ENCODE data around the gene CUX1.

DNA sequence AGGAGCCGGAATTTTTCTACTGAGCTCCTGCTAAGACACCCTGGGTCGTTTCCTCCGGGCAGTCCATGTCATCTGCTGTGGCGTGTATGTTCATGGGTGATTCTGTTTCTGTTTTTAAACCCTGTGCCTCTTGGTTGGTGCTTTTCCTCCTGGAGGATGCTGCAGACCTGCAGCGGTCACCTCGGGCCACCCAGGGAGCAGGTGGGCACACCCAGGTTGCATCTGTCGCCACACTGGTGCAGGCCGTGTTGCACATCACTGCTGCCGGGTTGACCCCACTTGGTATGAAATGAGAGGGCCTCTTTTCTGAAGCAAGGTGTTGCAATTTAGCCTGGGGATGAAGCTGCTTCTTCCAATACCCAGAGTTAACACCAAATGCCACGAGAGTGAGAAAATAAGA, 127.2 kb downstream of the CUX1 start:
- TF ChIP-seq, protein P1, sequence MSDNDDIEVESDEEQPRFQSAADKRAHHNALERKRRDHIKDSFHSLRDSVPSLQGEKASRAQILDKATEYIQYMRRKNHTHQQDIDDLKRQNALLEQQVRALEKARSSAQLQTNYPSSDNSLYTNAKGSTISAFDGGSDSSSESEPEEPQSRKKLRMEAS (IDR thresholded peaks at IDR 0.05): peak; percentile 5; the same call in 1 of the 2 replicates
- no peak for TF ChIP-seq FOXM1 (IDR thresholded peaks at IDR 0.05; ENCODE audit: borderline replicate concordance, low read depth)
- TF ChIP-seq CEBPB (IDR thresholded peaks at IDR 0.05): no peak
- no peak for TF ChIP-seq EP300 (IDR thresholded peaks at IDR 0.05; ENCODE audit: borderline replicate concordance)
- TF ChIP-seq, protein P2, sequence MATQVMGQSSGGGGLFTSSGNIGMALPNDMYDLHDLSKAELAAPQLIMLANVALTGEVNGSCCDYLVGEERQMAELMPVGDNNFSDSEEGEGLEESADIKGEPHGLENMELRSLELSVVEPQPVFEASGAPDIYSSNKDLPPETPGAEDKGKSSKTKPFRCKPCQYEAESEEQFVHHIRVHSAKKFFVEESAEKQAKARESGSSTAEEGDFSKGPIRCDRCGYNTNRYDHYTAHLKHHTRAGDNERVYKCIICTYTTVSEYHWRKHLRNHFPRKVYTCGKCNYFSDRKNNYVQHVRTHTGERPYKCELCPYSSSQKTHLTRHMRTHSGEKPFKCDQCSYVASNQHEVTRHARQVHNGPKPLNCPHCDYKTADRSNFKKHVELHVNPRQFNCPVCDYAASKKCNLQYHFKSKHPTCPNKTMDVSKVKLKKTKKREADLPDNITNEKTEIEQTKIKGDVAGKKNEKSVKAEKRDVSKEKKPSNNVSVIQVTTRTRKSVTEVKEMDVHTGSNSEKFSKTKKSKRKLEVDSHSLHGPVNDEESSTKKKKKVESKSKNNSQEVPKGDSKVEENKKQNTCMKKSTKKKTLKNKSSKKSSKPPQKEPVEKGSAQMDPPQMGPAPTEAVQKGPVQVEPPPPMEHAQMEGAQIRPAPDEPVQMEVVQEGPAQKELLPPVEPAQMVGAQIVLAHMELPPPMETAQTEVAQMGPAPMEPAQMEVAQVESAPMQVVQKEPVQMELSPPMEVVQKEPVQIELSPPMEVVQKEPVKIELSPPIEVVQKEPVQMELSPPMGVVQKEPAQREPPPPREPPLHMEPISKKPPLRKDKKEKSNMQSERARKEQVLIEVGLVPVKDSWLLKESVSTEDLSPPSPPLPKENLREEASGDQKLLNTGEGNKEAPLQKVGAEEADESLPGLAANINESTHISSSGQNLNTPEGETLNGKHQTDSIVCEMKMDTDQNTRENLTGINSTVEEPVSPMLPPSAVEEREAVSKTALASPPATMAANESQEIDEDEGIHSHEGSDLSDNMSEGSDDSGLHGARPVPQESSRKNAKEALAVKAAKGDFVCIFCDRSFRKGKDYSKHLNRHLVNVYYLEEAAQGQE (IDR thresholded peaks at IDR 0.05; ENCODE audit: low read depth): no peak
- TF ChIP-seq YY1 (IDR thresholded peaks at IDR 0.05; ENCODE audit: low read depth): no peak
- TF ChIP-seq TAF1 (IDR thresholded peaks at IDR 0.05; ENCODE audit: low read depth): no peak; the same call in 1 of the 2 replicates
- no peak for TF ChIP-seq TEAD4 (IDR thresholded peaks at IDR 0.05)
